Skeletal muscle tissue (tissue), 4 donors: Measurements from ENCODE around the gene CDH24. TPM values are rescaled to one million over a fixed set of nuclear protein-coding genes. Genes with fewer than 3 reads are reported as not detected.

Experiments used
- H3K27ac ChIP-seq: one replicate; pipeline ENCODE4 v1.7.0; 2013; ENCODE audit warnings: mild to moderate bottlenecking, low read depth, low read length, inconsistent platforms
- H3K27me3 ChIP-seq, 3 donors: one replicate each; pipeline ENCODE4 v1.7.0; 2013; ENCODE audit warnings: low read length in 3 of 3; ENCODE audit not compliant: control insufficient read depth in 3 of 3, insufficient read depth in 3 of 3
- H3K36me3 ChIP-seq, 3 donors: one replicate each; pipeline ENCODE4 v1.7.0; 2013; ENCODE audit warnings: low read length in 3 of 3; ENCODE audit not compliant: control insufficient read depth in 3 of 3, insufficient read depth in 3 of 3
- H3K4me1 ChIP-seq, 3 donors: one replicate each; pipeline ENCODE4 v1.7.0; 2013; ENCODE audit warnings: low read length in 3 of 3, mild to moderate bottlenecking in 3 of 3; ENCODE audit not compliant: control insufficient read depth in 3 of 3, insufficient read depth in 3 of 3
- H3K4me3 ChIP-seq, 3 donors: one replicate each; pipeline ENCODE4 v1.7.0; 2013; ENCODE audit warnings: low read length in 3 of 3
- H3K9ac ChIP-seq, 3 donors: one replicate each; pipeline ENCODE4 v1.7.0; 2013; ENCODE audit warnings: low read length in 3 of 3, mild to moderate bottlenecking in 3 of 3, moderate library complexity in 2 of 3, low read depth in 1 of 3
- H3K9me3 ChIP-seq, 3 donors: one replicate each; pipeline ENCODE4 v1.7.0; 2013; ENCODE audit warnings: low read length in 3 of 3; ENCODE audit not compliant: control insufficient read depth in 3 of 3
- total RNA-seq: library from RNA; depleted of rRNA; stranded (reverse); fragments of >200 nt; gene quantifications from one replicate; pipeline ENCODE4 v1.2.3, GENCODE V29; 2014
- donor health status: Osteomylitis.

The CDH24 gene
- total RNA-seq, 1 donor from 2014 or later: 1.6 TPM

GRCh38 chr14:23066855-23067744, 9.8 kb upstream of the CDH24 start:
- Histone ChIP-seq H3K4me3 (no peak overlapping the region), H3K4me1 (peaks cover 19 to 43% (median 31%) of the 10 kb centered on the region in 3 donors), H3K36me3 (peaks cover 53 to 64% (median 56%) of the 10 kb centered on the region in 3 donors), H3K27me3 (no peaks in the 10 kb centered on the region), H3K27ac (no peak overlapping the region), H3K9me3 (no peaks in the 10 kb centered on the region), H3K9ac (no peak overlapping the region)

- H3K4me1 ChIP-seq: peaks cover 14 to 39% (median 26%) of the 10 kb centered on the region in 3 donors
- peaks cover 57 to 67% (median 58%) of the 10 kb centered on the region in 3 donors for H3K36me3 ChIP-seq
- H3K9me3 ChIP-seq: no peaks in the 10 kb centered on the region
- H3K27ac ChIP-seq: no peak overlapping the region
- H3K9ac ChIP-seq: no peak overlapping the region
- H3K27me3 ChIP-seq: no peaks in the 10 kb centered on the region
- no peak overlapping the region for H3K4me3 ChIP-seq
Measured at GRCh38 chr14:23066368-23066767, 9.0 kb upstream of the CDH24 start.

DNA sequence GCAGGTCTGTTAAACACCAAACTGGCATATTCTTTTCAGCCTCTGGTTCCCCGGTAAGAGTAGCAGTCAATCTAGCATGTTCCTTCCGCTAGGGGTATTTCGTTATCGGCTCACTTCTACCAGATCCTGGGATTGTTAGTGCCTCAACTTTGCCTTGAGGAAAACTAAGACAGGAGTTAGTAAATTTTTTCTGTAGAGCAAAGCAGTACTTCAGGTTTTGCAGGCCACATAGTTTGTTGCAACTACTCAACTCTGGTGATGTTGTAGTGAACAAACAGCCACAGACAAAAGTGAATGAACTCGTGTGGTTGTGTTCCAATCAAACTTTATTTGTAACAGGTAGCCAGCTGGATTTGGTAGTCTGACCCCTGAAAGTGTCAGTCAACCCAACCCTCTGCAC, 6.3 kb upstream of the CDH24 start:
- peaks cover 77 to 84% (median 79%) of the 10 kb centered on the region in 3 donors for H3K36me3 ChIP-seq
- H3K9me3 ChIP-seq: no peaks in the 10 kb centered on the region
- no peak overlapping the region for H3K27ac ChIP-seq
- H3K4me3 ChIP-seq: no peak overlapping the region
- no peak overlapping the region for H3K9ac ChIP-seq
- H3K27me3 ChIP-seq: no peaks in the 10 kb centered on the region
- peaks cover 6 to 15% (median 11%) of the 10 kb centered on the region in 3 donors for H3K4me1 ChIP-seq

- Histone ChIP-seq H3K4me3 (no peak overlapping the region), H3K9me3 (no peaks in the 10 kb centered on the region), H3K27ac (no peak overlapping the region), H3K27me3 (no peaks in the 10 kb centered on the region), H3K4me1 (peaks cover 6 to 14% (median 10%) of the 10 kb centered on the region in 3 donors), H3K36me3 (peaks cover 65 to 72% (median 67%) of the 10 kb centered on the region in 3 donors), H3K9ac (peak overlapping the region in 1 of 3 donors; percentile 8)
Measured at GRCh38 chr14:23062002-23062401, 4.7 kb upstream of the CDH24 start.

DNA sequence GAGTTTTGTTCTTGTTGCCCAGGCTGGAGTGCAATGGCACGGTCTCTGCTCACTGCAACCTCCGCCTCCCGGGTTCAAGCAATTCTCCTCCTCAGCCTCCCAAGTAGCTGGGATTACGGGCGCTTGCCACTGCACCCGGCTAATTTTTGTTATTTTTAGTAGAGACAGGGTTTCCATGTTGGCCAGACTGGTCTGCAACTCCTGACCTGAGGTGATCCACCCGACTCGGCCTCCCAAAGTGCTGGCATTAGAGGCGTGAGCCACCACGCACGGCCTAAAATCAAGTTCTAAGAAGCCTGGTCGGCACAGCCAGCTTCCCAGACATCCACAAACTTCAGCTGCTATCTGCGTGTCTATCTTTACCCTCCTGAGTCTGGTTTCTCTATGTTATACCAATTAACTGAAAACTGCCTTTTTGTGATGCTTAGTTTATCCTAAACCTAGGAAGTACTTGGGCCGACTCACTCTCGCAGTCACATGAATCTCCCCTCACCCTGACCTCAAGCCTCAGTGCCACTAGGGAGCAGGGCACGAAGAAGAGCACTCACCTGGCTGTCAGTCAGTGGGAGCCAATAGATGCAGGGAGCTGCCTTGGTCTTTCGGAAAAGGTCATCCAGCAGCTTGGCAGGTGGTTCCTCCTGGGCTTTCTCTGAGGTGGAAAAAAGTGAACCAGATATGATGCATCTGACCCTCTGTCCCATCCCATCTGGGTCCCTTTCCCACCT, 3.4 kb upstream of the CDH24 start:
- Histone ChIP-seq H3K36me3 (peaks cover 53 to 60% (median 57%) of the 10 kb centered on the region in 3 donors), H3K4me1 (peaks cover 14 to 27% (median 18%) of the 10 kb centered on the region in 3 donors), H3K27me3 (no peaks in the 10 kb centered on the region), H3K4me3 (no peak overlapping the region), H3K9ac (no peak overlapping the region), H3K27ac (no peak overlapping the region), H3K9me3 (no peaks in the 10 kb centered on the region)

DNA sequence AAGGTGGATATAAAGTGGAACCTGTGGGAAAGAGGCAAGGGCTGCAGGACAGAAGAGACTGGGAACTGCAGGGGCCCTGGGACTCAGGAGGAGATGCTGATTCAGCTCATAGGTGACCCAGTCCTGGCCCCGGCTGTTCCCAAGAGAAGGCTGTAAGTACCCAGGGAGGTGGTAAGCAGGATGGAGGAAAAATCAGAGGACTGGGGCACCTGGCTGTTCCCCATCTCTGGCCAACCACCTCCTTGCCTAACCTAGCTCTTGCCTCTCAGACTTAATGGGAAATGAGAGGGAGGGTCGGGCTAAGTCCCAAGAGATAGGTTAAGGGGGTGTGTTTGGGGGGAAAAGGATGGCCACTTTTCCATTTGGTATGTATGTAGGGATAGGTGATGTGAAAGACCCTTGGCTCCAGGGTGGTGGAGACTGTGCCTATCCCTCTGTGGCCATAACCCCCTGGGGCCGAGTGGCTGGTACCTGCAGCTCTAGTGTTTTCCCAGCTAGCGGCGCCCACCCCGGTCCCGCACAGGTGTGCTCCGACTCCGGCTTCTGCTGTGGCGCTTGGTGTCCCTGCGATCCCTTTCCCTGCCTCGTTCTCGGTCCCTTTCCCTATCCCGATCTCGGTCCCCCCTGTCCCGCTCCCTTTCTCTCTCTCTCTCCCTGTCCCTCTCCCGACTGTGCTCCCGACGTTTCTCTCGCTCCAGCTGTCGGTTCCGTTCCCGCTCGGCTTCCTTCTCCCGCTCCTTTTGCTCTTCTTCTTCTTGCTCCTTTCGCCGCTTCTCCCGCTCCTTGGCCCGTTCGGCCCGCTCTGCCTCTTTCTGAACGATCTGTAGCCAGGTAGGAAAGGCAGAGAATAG, 1.6 kb upstream of the CDH24 start:
- Histone ChIP-seq H3K9me3 (no peaks in the 10 kb centered on the region), H3K4me3 (no peak overlapping the region), H3K27me3 (no peaks in the 10 kb centered on the region), H3K36me3 (peaks cover 43 to 44% (median 44%) of the 10 kb centered on the region in 3 donors), H3K9ac (no peak overlapping the region), H3K4me1 (peaks cover 14 to 29% (median 18%) of the 10 kb centered on the region in 3 donors), H3K27ac (no peak overlapping the region)

- Histone ChIP-seq H3K9ac (peak overlapping the region in 2 of 3 donors; percentile 56 to 71), H3K27ac (no peak overlapping the region), H3K36me3 (peaks cover 34 to 36% (median 35%) of the 10 kb centered on the region in 3 donors), H3K9me3 (no peaks in the 10 kb centered on the region), H3K4me3 (peak overlapping the region; percentile 64 to 70 (median 67)), H3K4me1 (peaks cover 14 to 29% (median 18%) of the 10 kb centered on the region in 3 donors), H3K27me3 (no peaks in the 10 kb centered on the region)
Measured at GRCh38 chr14:23057757-23058653, 685 bp upstream of the CDH24 start.

DNA sequence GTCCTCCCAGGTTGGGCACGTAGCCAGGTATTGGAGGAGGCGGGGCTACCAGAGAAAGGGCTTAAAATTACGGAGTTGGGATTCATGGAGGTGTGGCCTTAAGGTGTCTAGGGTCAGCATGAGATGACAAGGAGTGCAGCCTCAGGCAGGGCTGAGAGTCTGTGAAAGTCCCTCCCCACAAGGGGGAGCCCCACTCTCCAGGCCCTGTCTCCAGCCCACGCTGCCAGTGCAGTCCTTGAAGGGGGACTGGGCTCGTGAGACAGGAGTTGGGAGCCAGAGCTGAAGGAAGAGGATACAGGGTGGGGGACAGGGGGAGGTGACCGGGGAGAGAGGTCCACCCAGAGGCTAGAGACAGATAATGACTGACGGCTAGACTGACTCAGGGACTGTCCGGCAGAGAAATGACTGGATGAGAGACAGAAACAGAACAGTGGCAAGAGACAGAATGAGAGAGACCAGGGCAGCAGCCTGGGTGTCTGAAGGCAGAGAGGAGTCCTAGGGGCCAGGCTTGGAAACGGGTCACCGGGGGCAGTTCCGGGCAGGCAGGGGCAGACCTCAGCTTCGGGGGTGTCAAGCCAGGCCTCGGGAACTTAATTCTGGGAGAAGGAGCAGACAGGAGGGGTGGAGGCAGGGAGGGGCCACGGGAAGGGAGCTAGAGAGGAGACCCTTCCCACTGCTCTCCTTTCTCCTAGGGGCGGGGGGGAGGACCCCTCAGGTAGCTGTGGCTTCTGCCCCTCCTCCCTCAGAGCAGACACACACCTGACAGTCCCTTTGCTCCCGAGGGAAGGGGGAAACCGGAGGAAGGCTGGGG, 970 bp downstream of the CDH24 start:
- peaks cover 10 to 20% (median 13%) of the 10 kb centered on the region in 3 donors for H3K4me1 ChIP-seq
- H3K36me3 ChIP-seq: peaks cover 23 to 24% (median 23%) of the 10 kb centered on the region in 3 donors
- H3K27ac ChIP-seq: no peak overlapping the region
- H3K27me3 ChIP-seq: no peaks in the 10 kb centered on the region
- peak overlapping the region; percentile 22 to 67 (median 66) for H3K4me3 ChIP-seq
- no peaks in the 10 kb centered on the region for H3K9me3 ChIP-seq
- H3K9ac ChIP-seq: peak overlapping the region in 1 of 3 donors; percentile 71
